ENCODE measurements around the gene SORBS1. TPM values are rescaled to one million over a fixed set of nuclear protein-coding genes. Genes with fewer than 3 reads are reported as not detected.

The SORBS1 gene
- total RNA-seq, 2 experiments from 2014 or later = 0.58 to 0.90 TPM

- Mint-ChIP-seq H3K9me3 (no peaks in the 10 kb centered on the region), H3K27ac (no peak overlapping the region), H3K4me1 (peaks cover 4% of the 10 kb centered on the region), H3K4me3 (no peak overlapping the region), H3K36me3 (ENCODE audit: low read depth) (no peaks in the 10 kb centered on the region), H3K27me3 (peaks cover 1% of the 10 kb centered on the region)
- DNase-seq = no peak
- ChIA-PET CTCF (no interaction called here), POLR2A (no interaction called here)
These were observed 48.1 kb downstream of the SORBS1 start for GRCh38 chr10:95513008-95513589.

- no peaks in the 10 kb centered on the region for H3K36me3 Mint-ChIP-seq (ENCODE audit: low read depth)
- CTCF ChIA-PET = no interaction called here
- no peak for DNase-seq
- peaks cover 4% of the 10 kb centered on the region for H3K4me1 Mint-ChIP-seq
- no peaks in the 10 kb centered on the region for H3K9me3 Mint-ChIP-seq
- POLR2A ChIA-PET = no interaction called here
- no peak overlapping the region for H3K4me3 Mint-ChIP-seq
- H3K27ac Mint-ChIP-seq = no peak overlapping the region
- H3K27me3 Mint-ChIP-seq = peaks cover 1% of the 10 kb centered on the region
These were observed 49.9 kb downstream of the SORBS1 start for GRCh38 chr10:95511314-95511713.

DNA sequence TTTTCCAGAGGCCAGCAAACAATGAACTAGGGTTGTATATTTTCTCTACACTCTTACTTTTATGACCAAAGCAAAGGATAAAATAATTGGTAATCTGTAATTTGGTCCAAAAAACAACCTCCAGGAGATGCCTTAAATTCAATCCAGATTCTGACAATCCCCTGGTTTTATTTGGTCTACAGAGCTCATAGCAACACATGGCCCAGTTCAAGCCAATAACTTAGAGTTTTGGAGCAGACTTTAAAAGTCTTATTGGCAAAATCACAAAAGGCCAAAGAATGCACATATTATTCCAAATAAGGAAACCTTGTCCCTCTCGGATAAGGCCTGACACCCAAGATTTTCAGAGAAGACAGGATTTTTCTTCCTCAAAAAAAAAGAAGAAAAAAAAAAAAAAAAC is 51.9 kb downstream of the SORBS1 start:
- ChIA-PET CTCF (interaction anchor here (0.6 kb wide), 1 partner anchor 562 kb away, joined by 3 read pairs; no protein-coding TSS in a partner anchor), POLR2A (no interaction called here)
- DNase-seq = no peak
- H3K36me3 Mint-ChIP-seq (ENCODE audit: low read depth) = no peaks in the 10 kb centered on the region
- H3K27me3 Mint-ChIP-seq = peaks cover 1% of the 10 kb centered on the region
- H3K9me3 Mint-ChIP-seq = no peaks in the 10 kb centered on the region
- peaks cover 4% of the 10 kb centered on the region for H3K4me1 Mint-ChIP-seq
- no peak overlapping the region for H3K4me3 Mint-ChIP-seq
- H3K27ac Mint-ChIP-seq = no peak overlapping the region

GRCh38 chr10:95508730-95509129 is 52.4 kb downstream of the SORBS1 start:
- Mint-ChIP-seq H3K4me3 (no peak overlapping the region), H3K36me3 (ENCODE audit: low read depth) (no peaks in the 10 kb centered on the region), H3K27ac (no peak overlapping the region), H3K9me3 (no peaks in the 10 kb centered on the region), H3K4me1 (no peaks in the 10 kb centered on the region), H3K27me3 (peaks cover 1% of the 10 kb centered on the region)
- DNase-seq = no peak
- ChIA-PET POLR2A (no interaction called here), CTCF (interaction anchor here (0.6 kb wide), 1 partner anchor 562 kb away, joined by 3 read pairs; no protein-coding TSS in a partner anchor)

- Mint-ChIP-seq H3K27me3 (peaks cover 3% of the 10 kb centered on the region), H3K36me3 (ENCODE audit: low read depth) (no peaks in the 10 kb centered on the region), H3K4me3 (no peak overlapping the region), H3K27ac (no peak overlapping the region), H3K4me1 (no peaks in the 10 kb centered on the region), H3K9me3 (no peaks in the 10 kb centered on the region)
- ChIA-PET POLR2A (no interaction called here), CTCF (no interaction called here)
- DNase-seq = no peak
These were observed 55.0 kb downstream of the SORBS1 start for GRCh38 chr10:95506056-95506737.

DNA sequence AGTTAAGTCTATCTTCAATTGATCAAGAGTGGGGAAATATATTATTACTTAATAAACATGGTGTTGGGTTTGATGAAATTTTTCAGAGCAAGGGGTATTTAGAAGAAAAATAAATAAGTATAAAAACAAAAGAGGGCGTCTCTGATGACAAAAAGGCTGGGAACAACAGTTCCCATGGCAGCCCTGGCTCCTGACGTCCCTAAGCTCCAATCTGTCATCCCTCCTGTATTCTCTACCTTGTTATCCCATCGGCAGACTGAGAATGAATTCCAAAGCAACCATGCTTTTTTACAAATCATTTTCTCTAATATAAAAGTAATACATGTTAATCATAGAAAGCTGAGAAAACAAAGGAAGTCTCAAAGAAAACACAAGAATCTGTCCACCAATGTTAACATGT is 55.5 kb downstream of the SORBS1 start:
- POLR2A ChIA-PET = no interaction called here
- Mint-ChIP-seq H3K4me3 (no peak overlapping the region), H3K27ac (no peak overlapping the region), H3K27me3 (peaks cover 6% of the 10 kb centered on the region), H3K36me3 (ENCODE audit: low read depth) (no peaks in the 10 kb centered on the region), H3K9me3 (no peaks in the 10 kb centered on the region), H3K4me1 (no peaks in the 10 kb centered on the region)
- DNase-seq = no peak
- CTCF ChIA-PET = no interaction called here

- no peak for DNase-seq
- Mint-ChIP-seq H3K36me3 (ENCODE audit: low read depth) (no peaks in the 10 kb centered on the region), H3K4me3 (no peak overlapping the region), H3K9me3 (no peaks in the 10 kb centered on the region), H3K27ac (no peak overlapping the region), H3K27me3 (peaks cover 6% of the 10 kb centered on the region), H3K4me1 (no peaks in the 10 kb centered on the region)
- CTCF ChIA-PET = no interaction called here
- POLR2A ChIA-PET = no interaction called here
These were observed 56.0 kb downstream of the SORBS1 start for GRCh38 chr10:95505084-95505610.

DNA sequence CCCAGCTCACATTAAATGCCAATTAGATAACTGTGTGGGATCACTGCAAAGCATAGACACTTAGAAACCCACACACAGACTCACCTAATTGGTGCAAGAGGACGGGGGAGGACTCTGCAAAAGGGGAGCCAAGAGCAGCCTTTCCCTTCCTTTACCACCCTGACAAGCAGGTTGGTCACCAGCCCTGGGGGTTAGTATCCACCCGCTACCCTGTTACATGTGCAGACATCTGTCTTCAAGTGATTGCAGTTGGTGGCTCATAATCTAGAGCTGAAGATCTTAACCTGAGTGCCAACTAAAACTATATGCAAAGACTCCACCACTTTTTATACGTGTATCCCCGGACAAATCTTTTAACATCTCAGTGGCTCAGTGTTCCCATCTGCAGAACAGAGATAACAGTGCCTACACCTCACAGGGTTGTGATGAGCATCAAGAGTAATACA is 56.9 kb downstream of the SORBS1 start:
- no peaks in the 10 kb centered on the region for H3K4me1 Mint-ChIP-seq
- H3K36me3 Mint-ChIP-seq (ENCODE audit: low read depth) = no peaks in the 10 kb centered on the region
- no peak overlapping the region for H3K4me3 Mint-ChIP-seq
- H3K9me3 Mint-ChIP-seq = no peaks in the 10 kb centered on the region
- DNase-seq = no peak
- POLR2A ChIA-PET = no interaction called here
- CTCF ChIA-PET = no interaction called here
- no peak overlapping the region for H3K27ac Mint-ChIP-seq
- H3K27me3 Mint-ChIP-seq = peaks cover 5% of the 10 kb centered on the region

GRCh38 chr10:95503526-95503925 is 57.6 kb downstream of the SORBS1 start:
- Mint-ChIP-seq H3K9me3 (no peaks in the 10 kb centered on the region), H3K27me3 (peaks cover 5% of the 10 kb centered on the region), H3K36me3 (ENCODE audit: low read depth) (no peaks in the 10 kb centered on the region), H3K4me1 (no peaks in the 10 kb centered on the region), H3K27ac (no peak overlapping the region), H3K4me3 (no peak overlapping the region)
- CTCF ChIA-PET = no interaction called here
- POLR2A ChIA-PET = no interaction called here
- no peak for DNase-seq

GRCh38 chr10:95503001-95503400 is 58.2 kb downstream of the SORBS1 start:
- H3K9me3 Mint-ChIP-seq = no peaks in the 10 kb centered on the region
- H3K4me3 Mint-ChIP-seq = no peak overlapping the region
- H3K4me1 Mint-ChIP-seq = no peaks in the 10 kb centered on the region
- no peak for DNase-seq
- H3K27ac Mint-ChIP-seq = no peak overlapping the region
- H3K36me3 Mint-ChIP-seq (ENCODE audit: low read depth) = no peaks in the 10 kb centered on the region
- ChIA-PET POLR2A (no interaction called here), CTCF (no interaction called here)
- H3K27me3 Mint-ChIP-seq = peaks cover 5% of the 10 kb centered on the region

DNA sequence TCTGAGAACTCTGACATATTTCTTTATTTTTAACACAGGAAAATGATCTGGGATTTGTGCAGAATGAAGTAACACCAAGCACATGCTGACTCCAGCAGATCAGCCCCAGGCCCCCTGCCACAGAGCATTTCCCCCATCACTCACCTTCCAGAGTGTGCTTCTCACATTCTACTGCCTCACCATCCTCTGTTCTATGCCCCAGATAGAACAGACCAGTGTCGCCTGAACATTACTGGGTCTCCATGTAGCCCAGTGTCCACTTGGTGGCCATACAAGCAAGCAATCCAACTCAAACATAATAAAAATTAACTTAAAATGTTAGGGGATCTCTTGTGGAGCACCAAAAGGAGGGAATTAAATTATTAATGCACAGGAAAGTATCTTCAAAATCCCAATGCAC is 58.8 kb downstream of the SORBS1 start:
- no peaks in the 10 kb centered on the region for H3K9me3 Mint-ChIP-seq
- no peaks in the 10 kb centered on the region for H3K4me1 Mint-ChIP-seq
- H3K4me3 Mint-ChIP-seq = no peak overlapping the region
- CTCF ChIA-PET = no interaction called here
- no peaks in the 10 kb centered on the region for H3K36me3 Mint-ChIP-seq (ENCODE audit: low read depth)
- POLR2A ChIA-PET = no interaction called here
- H3K27me3 Mint-ChIP-seq = peaks cover 5% of the 10 kb centered on the region
- DNase-seq = no peak
- no peak overlapping the region for H3K27ac Mint-ChIP-seq

- Mint-ChIP-seq H3K27me3 (peaks cover 5% of the 10 kb centered on the region), H3K4me1 (no peaks in the 10 kb centered on the region), H3K4me3 (no peak overlapping the region), H3K9me3 (no peaks in the 10 kb centered on the region), H3K27ac (no peak overlapping the region), H3K36me3 (ENCODE audit: low read depth) (no peaks in the 10 kb centered on the region)
- no peak for DNase-seq
- ChIA-PET POLR2A (no interaction called here), CTCF (no interaction called here)
These were observed 59.7 kb downstream of the SORBS1 start for GRCh38 chr10:95501203-95502094.

DNA sequence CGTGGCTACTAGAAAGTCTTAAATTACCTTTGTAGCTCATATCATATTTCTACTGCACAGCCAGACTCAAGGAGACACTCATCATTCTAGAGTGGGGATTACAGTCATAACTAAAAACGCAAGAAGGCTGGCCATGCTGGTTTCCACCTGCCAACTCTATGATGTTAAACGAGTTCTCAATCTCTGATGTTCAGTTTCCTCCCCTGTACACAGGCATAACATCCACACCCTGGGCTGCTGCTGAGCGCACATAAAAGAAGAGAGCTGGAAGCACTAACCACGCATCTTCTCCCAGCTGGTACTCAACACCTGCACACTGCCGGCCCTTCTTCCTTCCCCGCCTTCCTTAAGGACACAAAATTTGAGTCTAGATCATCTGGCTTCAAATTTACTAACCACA is 60.5 kb downstream of the SORBS1 start:
- H3K36me3 Mint-ChIP-seq (ENCODE audit: low read depth) = no peaks in the 10 kb centered on the region
- POLR2A ChIA-PET = no interaction called here
- no peaks in the 10 kb centered on the region for H3K9me3 Mint-ChIP-seq
- H3K4me1 Mint-ChIP-seq = no peaks in the 10 kb centered on the region
- no peak overlapping the region for H3K27ac Mint-ChIP-seq
- H3K4me3 Mint-ChIP-seq = no peak overlapping the region
- peaks cover 5% of the 10 kb centered on the region for H3K27me3 Mint-ChIP-seq
- CTCF ChIA-PET = no interaction called here
- no peak for DNase-seq

All from activated CD4-positive, alpha-beta memory T cell treated with anti-CD3 and anti-CD28 coated beads, Interleukin-2, amount 10 ng/mL, durations not matched to agents 7 days and 5 days (primary cell).